Activated T-cell treated with anti-CD3 and anti-CD28 coated beads, Interleukin-2, amount 50 U/mL, for 72 hours (primary cell): ENCODE measurements around the gene SLC16A4. TPM values are rescaled to one million over a fixed set of nuclear protein-coding genes. Genes with fewer than 3 reads are reported as not detected.

ENCODE experiments used
- ATAC-seq, 2 donors: fragments of 150-1000 bp; cut with Tn5 transposase; replicated peaks in 1 of 2; 2 replicates each; pipeline ENCODE4 v1.10.0; 2021; ENCODE audit warnings: moderate library complexity in 2 of 2, mild to moderate bottlenecking in 1 of 2
- DNase-seq, 2 donors: peaks; one replicate each; pipeline ENCODE4 v3.0.0; 2021 to 2022; ENCODE audit warnings: mixed read lengths in 1 of 2
- H3K27ac Mint-ChIP-seq: one replicate; pipeline ENCODE4 v1.8.0; 2022; ENCODE audit warnings: mild to moderate bottlenecking, moderate library complexity, mixed read lengths
- H3K27me3 Mint-ChIP-seq: one replicate; pipeline ENCODE4 v1.8.0; 2022; ENCODE audit warnings: low read depth, mixed read lengths
- H3K36me3 Mint-ChIP-seq, 2 donors: one replicate each; pipeline ENCODE4 v1.8.0; 2022; ENCODE audit warnings: mixed read lengths in 2 of 2, mild to moderate bottlenecking in 1 of 2; ENCODE audit not compliant: insufficient read depth in 2 of 2
- H3K4me1 Mint-ChIP-seq: one replicate; pipeline ENCODE4 v1.8.0; 2022; ENCODE audit warnings: low read depth, mixed read lengths
- H3K4me3 Mint-ChIP-seq, 2 donors: one replicate each; pipeline ENCODE4 v1.8.0; 2022; ENCODE audit warnings: mild to moderate bottlenecking in 2 of 2, mixed read lengths in 2 of 2, moderate library complexity in 2 of 2
- H3K9me3 Mint-ChIP-seq, 2 donors: one replicate each; pipeline ENCODE4 v1.8.0; 2022; ENCODE audit warnings: mixed read lengths in 2 of 2
- total RNA-seq, 2 donors: library from RNA; stranded (reverse); gene quantifications; one replicate each; pipeline ENCODE4 v1.2.3, GENCODE V29; 2022

SLC16A4 gene
- total RNA-seq, 2 donors from 2014 or later: 0.44 to 0.58 TPM

DNA sequence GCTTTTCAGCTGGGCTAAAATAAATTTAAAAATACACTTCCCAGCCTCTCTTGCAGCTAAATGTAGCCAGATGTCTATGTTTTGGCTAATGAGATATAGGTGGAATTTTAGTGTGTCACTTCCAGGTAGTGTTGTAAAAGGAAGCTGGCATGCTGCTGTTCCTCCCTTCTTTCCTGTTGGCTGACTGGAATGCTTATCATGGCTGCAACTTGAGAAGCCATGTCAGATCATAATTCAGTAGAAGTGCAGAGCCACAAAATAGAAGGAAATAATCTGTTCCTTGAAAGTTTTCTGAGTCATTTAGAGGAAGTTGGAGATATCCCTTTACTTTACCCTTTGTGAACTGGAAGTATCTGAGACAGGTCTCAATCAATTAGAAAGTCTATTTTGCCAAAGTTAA is 62.6 kb downstream of the SLC16A4 start:
- DNase-seq (no peak), ATAC-seq (no peak)
- Mint-ChIP-seq H3K27ac (no peak overlapping the region), H3K36me3 (no peaks in the 10 kb centered on the region), H3K9me3 (no peaks in the 10 kb centered on the region), H3K4me1 (no peaks in the 10 kb centered on the region), H3K27me3 (no peaks in the 10 kb centered on the region), H3K4me3 (no peak overlapping the region)

GRCh38 chr1:110326826-110327225 is 64.0 kb downstream of the SLC16A4 start:
- ATAC-seq: no peak
- Mint-ChIP-seq H3K9me3 (no peaks in the 10 kb centered on the region), H3K4me1 (no peaks in the 10 kb centered on the region), H3K4me3 (no peak overlapping the region), H3K27me3 (no peaks in the 10 kb centered on the region), H3K27ac (no peak overlapping the region), H3K36me3 (no peaks in the 10 kb centered on the region)
- DNase-seq: no peak

DNA sequence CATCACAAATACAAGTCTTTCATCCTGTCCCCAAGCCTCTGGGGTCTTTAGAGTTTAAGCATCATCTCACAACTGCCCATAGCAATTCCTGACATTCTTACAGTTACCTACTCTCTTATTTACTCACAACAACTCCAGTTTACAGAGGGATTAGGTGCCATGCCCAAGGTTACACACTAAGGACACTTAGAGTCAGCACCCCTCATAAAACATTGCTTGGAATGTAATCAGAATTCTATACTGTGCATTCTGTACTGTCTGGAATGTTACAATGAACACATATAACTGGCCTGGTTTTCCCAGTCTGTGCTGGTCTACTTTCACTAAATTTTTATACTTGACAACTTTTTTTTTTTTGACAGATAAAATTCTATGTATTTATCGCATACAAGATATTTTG is 66.2 kb downstream of the SLC16A4 start:
- no peak for ATAC-seq
- no peaks in the 10 kb centered on the region for H3K9me3 Mint-ChIP-seq
- H3K4me3 Mint-ChIP-seq: no peak overlapping the region
- DNase-seq: no peak
- no peak overlapping the region for H3K27ac Mint-ChIP-seq
- H3K4me1 Mint-ChIP-seq: no peaks in the 10 kb centered on the region
- H3K36me3 Mint-ChIP-seq: peaks cover 0 to under 1% of the 10 kb centered on the region in 2 donors
- no peaks in the 10 kb centered on the region for H3K27me3 Mint-ChIP-seq

GRCh38 chr1:110321846-110322245 is 69.0 kb downstream of the SLC16A4 start:
- Mint-ChIP-seq H3K4me1 (no peaks in the 10 kb centered on the region), H3K27me3 (no peaks in the 10 kb centered on the region), H3K36me3 (peaks cover 0 to 2% of the 10 kb centered on the region in 2 donors), H3K4me3 (no peak overlapping the region), H3K9me3 (peaks cover 2% of the 10 kb centered on the region in 2 donors), H3K27ac (no peak overlapping the region)
- DNase-seq: no peak
- ATAC-seq: no peak

GRCh38 chr1:110321045-110321444 is 69.8 kb downstream of the SLC16A4 start:
- Mint-ChIP-seq H3K36me3 (peaks cover 0 to 2% of the 10 kb centered on the region in 2 donors), H3K4me3 (no peak overlapping the region)
- ATAC-seq: no peak

GRCh38 chr1:110320168-110320518 is 70.7 kb downstream of the SLC16A4 start:
- Mint-ChIP-seq H3K36me3 (peaks cover 0 to 2% of the 10 kb centered on the region in 2 donors), H3K27me3 (no peaks in the 10 kb centered on the region), H3K4me3 (no peak overlapping the region), H3K9me3 (peaks cover 2% of the 10 kb centered on the region in 2 donors), H3K4me1 (no peaks in the 10 kb centered on the region), H3K27ac (no peak overlapping the region)
- DNase-seq: no peak
- no peak for ATAC-seq

More at GRCh38 chr1:110321045-110321444, 69.8 kb downstream of the SLC16A4 start:
- peaks cover 2% of the 10 kb centered on the region in 2 donors for H3K9me3 Mint-ChIP-seq
- no peaks in the 10 kb centered on the region for H3K27me3 Mint-ChIP-seq
- no peaks in the 10 kb centered on the region for H3K4me1 Mint-ChIP-seq
- DNase-seq: no peak
- H3K27ac Mint-ChIP-seq: no peak overlapping the region

DNA sequence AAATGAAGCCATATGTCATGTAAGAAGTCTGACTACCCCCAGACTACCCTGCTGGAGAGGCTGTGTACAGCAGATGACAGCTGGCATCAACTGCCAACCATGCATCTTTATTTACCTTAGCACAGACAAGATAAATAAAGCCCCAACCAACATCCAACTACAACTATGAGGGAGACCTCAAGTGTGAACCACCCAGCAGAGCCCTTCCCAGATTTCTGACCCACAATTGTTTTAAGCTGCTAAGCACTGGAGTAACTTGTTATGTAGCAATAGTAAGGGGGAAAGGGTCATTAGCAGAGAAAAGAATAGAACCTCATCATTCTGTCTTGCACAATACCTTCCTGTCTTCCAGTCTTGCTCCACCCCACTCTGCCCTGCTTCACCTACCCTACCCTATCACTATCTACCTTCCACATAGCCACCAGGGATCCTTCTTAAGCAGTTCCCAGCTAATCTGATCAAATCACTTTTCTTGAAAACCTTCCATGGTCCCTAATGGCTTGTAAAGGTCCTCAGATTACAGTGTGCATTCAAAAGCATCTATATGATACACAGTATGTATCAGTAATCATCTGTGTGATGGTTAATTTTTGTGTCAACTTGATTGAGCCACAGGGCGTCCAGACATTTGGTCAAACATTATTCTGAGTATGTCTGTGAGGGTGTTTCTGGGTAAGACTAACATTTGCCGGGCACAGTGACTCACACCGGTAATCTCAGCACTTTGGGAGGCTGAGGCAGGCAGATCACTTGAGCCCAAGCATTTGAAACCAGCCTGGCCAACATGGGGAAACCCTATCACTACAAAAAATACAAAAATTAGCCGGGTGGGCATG is 71.3 kb downstream of the SLC16A4 start:
- Mint-ChIP-seq H3K4me3 (no peak overlapping the region), H3K27me3 (no peaks in the 10 kb centered on the region), H3K36me3 (peaks cover 0 to 2% of the 10 kb centered on the region in 2 donors), H3K4me1 (no peaks in the 10 kb centered on the region), H3K27ac (no peak overlapping the region), H3K9me3 (peaks cover 2% of the 10 kb centered on the region in 2 donors)
- ATAC-seq (peak in 1 of 2 donors; percentile 39), DNase-seq (no peak)

GRCh38 chr1:110318046-110318445 is 72.8 kb downstream of the SLC16A4 start:
- H3K27me3 Mint-ChIP-seq: no peaks in the 10 kb centered on the region
- ATAC-seq (no peak), DNase-seq (no peak)
- peaks cover 2% of the 10 kb centered on the region in 2 donors for H3K9me3 Mint-ChIP-seq
- no peaks in the 10 kb centered on the region for H3K4me1 Mint-ChIP-seq
- H3K27ac Mint-ChIP-seq: no peak overlapping the region
- no peak overlapping the region for H3K4me3 Mint-ChIP-seq
- H3K36me3 Mint-ChIP-seq: peaks cover 0 to 2% of the 10 kb centered on the region in 2 donors

DNA sequence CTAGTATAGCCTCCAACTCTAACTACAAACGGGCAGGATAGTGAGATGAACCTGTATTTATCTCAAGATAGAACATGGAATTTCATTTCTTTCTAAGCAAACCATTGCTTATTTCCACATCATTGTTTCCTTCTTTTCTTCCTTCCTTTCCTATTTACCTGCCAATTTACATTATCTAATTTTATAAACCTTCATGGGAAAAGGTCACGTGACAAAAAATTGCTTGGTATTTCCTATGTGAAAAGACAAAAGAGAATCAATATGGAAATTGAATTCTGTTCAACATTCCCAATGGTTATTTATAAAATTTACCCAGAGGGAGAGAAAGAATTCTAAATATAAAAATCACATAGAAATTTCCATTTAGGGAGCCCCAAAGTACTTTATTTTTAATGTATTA is 74.1 kb downstream of the SLC16A4 start:
- no peaks in the 10 kb centered on the region for H3K27me3 Mint-ChIP-seq
- no peak overlapping the region for H3K4me3 Mint-ChIP-seq
- DNase-seq (no peak), ATAC-seq (no peak)
- H3K9me3 Mint-ChIP-seq: peaks cover 2% of the 10 kb centered on the region in 2 donors
- peaks cover 0 to 2% of the 10 kb centered on the region in 2 donors for H3K36me3 Mint-ChIP-seq
- no peak overlapping the region for H3K27ac Mint-ChIP-seq
- no peaks in the 10 kb centered on the region for H3K4me1 Mint-ChIP-seq

Other genes with a start within 250 kb of the SLC16A4 start
- under 1 TPM; 0.31 to 0.53 TPM for gene SLC6A17, start 240.5 kb downstream of the SLC16A4 start, total RNA-seq
- gene KCNC4, start 180.7 kb downstream of the SLC16A4 start, total RNA-seq: 10 to 100 TPM; 19.8 to 28.9 TPM
- gene RBM15, start 51.6 kb downstream of the SLC16A4 start, total RNA-seq: 10 to 100 TPM; 75.0 to 77.8 TPM
- gene LAMTOR5, start 16.7 kb upstream of the SLC16A4 start, total RNA-seq: 100 to 1,000 TPM in 1 of 2 donors, 10 to 100 TPM in 1; 89.2 to 101 TPM
- gene PROK1, start 60.1 kb upstream of the SLC16A4 start, total RNA-seq: under 1 TPM in 1 of 2 donors, not detected in 1; 0.17 TPM
- not detected for gene KCNA10, start 128.1 kb upstream of the SLC16A4 start, total RNA-seq
- 1 to 10 TPM in 1 of 2 donors, under 1 TPM in 1; 0.46 to 2.4 TPM for gene KCNA2, start 215.3 kb upstream of the SLC16A4 start, total RNA-seq